IPS-18a (cell line): ENCODE results near the gene MRTFB.

Source experiments
- H3K27ac ChIP-seq: one replicate; pipeline ENCODE4 v1.5.1; 2013; ENCODE audit warnings: low read length
- H3K27me3 ChIP-seq: one replicate; pipeline ENCODE4 v1.6.1; 2013; ENCODE audit warnings: mild to moderate bottlenecking, low read length; ENCODE audit not compliant: control insufficient read depth, insufficient read depth
- H3K36me3 ChIP-seq: one replicate; pipeline ENCODE4 v1.6.1; 2013; ENCODE audit warnings: low read depth, low read length; ENCODE audit not compliant: control insufficient read depth
- H3K4me1 ChIP-seq: one replicate; pipeline ENCODE4 v1.6.1; 2013; ENCODE audit warnings: low read depth, low read length; ENCODE audit not compliant: control insufficient read depth
- H3K4me3 ChIP-seq: one replicate; pipeline ENCODE4 v1.5.1; 2013; ENCODE audit warnings: low read length
- H3K9ac ChIP-seq: one replicate; pipeline ENCODE4 v1.6.1; 2013; ENCODE audit warnings: mild to moderate bottlenecking, low read length, moderate library complexity
- H3K9me3 ChIP-seq: one replicate; pipeline ENCODE4 v1.6.1; 2013; ENCODE audit warnings: low read depth, low read length; ENCODE audit not compliant: control insufficient read depth

MRTFB gene

GRCh38 chr16:14219983-14220382 lies 148.9 kb downstream of the MRTFB start:
- H3K27me3 ChIP-seq: no peaks in the 10 kb centered on the region
- H3K36me3 ChIP-seq: peaks cover 31% of the 10 kb centered on the region
- H3K9me3 ChIP-seq: no peaks in the 10 kb centered on the region
- H3K27ac ChIP-seq: no peak overlapping the region
- no peak overlapping the region for H3K4me3 ChIP-seq
- no peaks in the 10 kb centered on the region for H3K4me1 ChIP-seq
- H3K9ac ChIP-seq: no peak overlapping the region

- no peaks in the 10 kb centered on the region for H3K9me3 ChIP-seq
- no peak overlapping the region for H3K27ac ChIP-seq
- no peaks in the 10 kb centered on the region for H3K27me3 ChIP-seq
- no peak overlapping the region for H3K9ac ChIP-seq
- H3K4me1 ChIP-seq: no peaks in the 10 kb centered on the region
- peaks cover 15% of the 10 kb centered on the region for H3K36me3 ChIP-seq
- no peak overlapping the region for H3K4me3 ChIP-seq
Observed at GRCh38 chr16:14223632-14224031, 152.5 kb downstream of the MRTFB start.

GRCh38 chr16:14225457-14225856 lies 154.3 kb downstream of the MRTFB start:
- Histone ChIP-seq H3K9ac (no peak overlapping the region), H3K36me3 (peaks cover 9% of the 10 kb centered on the region), H3K4me1 (no peaks in the 10 kb centered on the region), H3K27me3 (no peaks in the 10 kb centered on the region), H3K9me3 (no peaks in the 10 kb centered on the region), H3K4me3 (no peak overlapping the region), H3K27ac (no peak overlapping the region)

DNA sequence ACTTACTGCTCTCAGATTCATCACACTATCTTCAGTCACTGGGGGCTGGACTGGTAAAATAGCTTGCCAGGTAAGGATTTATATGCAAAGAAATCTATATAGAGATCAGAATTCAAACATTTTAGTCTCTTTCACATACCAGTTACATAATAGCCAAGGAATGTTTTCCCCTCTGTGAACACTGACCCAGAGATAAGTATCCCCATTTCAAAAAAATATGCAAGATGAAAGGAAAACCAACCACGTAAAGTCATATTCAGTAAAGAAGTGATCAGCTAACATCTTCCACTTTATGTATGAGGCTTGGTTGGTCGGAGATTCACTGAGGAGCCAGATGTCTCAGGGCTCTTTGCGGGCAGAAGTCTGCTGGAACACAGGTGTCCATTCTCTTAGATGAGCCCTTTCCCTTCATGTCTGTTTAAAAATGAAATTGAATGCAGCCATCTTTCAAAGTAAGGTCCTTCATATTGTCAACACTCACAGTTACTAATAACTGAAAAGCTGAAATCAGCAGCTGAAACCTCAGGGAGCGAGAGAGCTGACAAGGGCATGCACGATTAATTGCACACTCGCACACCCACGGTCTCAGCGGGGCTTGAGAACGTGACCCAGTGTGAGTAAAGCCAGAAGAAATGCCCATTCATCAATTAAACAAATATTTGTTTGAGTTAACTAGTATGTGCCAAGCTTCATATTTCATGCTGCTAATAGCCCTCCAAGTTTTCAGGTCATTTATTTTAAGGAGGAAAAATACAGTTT lies 161.2 kb downstream of the MRTFB start:
- Histone ChIP-seq H3K36me3 (peaks cover 17% of the 10 kb centered on the region), H3K9me3 (no peaks in the 10 kb centered on the region), H3K9ac (no peak overlapping the region), H3K4me1 (no peaks in the 10 kb centered on the region), H3K27me3 (no peaks in the 10 kb centered on the region), H3K4me3 (no peak overlapping the region), H3K27ac (no peak overlapping the region)

DNA sequence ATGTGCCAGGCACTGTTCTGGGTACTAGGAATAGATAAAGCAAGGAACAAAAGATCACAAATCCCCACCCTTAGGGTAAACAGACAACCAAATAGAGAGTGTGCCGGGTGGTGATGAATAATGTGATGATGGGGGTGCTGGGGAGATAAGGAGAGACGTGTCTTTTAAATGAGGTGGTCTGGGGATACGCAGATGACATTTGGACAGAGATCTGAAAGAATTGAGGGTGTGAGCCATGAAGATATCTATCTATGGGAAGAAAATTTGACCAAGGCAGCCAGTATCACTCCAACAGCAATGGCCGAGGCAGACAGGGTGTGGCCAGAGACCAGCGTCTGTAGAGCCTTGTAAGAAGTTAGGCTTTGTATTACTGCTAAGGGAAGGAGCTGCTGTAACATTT lies 165.3 kb downstream of the MRTFB start:
- H3K27ac ChIP-seq: no peak overlapping the region
- H3K9ac ChIP-seq: no peak overlapping the region
- peaks cover 43% of the 10 kb centered on the region for H3K36me3 ChIP-seq
- H3K4me1 ChIP-seq: no peaks in the 10 kb centered on the region
- no peaks in the 10 kb centered on the region for H3K27me3 ChIP-seq
- no peak overlapping the region for H3K4me3 ChIP-seq
- H3K9me3 ChIP-seq: no peaks in the 10 kb centered on the region

DNA sequence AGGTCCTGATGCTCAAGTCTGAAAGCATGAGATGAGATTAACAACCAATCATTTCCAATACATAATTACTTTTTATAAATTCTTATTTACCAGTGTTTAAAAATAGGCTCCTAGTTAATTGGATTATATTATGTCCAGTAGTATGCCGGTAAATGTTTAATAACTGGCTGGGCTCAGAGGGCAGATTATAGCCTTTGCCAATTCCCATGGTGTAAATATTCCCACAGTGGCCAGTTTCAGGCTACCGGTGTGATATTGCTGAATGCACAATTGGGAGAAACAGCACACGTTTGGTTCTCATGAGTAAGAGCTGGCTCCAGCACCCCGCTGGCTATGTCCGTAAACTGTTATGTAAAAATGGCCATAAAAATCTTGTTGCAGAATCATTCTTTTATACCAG lies 167.6 kb downstream of the MRTFB start:
- no peaks in the 10 kb centered on the region for H3K9me3 ChIP-seq
- H3K9ac ChIP-seq: no peak overlapping the region
- peaks cover 46% of the 10 kb centered on the region for H3K36me3 ChIP-seq
- H3K4me1 ChIP-seq: no peaks in the 10 kb centered on the region
- H3K4me3 ChIP-seq: no peak overlapping the region
- H3K27ac ChIP-seq: no peak overlapping the region
- H3K27me3 ChIP-seq: no peaks in the 10 kb centered on the region

DNA sequence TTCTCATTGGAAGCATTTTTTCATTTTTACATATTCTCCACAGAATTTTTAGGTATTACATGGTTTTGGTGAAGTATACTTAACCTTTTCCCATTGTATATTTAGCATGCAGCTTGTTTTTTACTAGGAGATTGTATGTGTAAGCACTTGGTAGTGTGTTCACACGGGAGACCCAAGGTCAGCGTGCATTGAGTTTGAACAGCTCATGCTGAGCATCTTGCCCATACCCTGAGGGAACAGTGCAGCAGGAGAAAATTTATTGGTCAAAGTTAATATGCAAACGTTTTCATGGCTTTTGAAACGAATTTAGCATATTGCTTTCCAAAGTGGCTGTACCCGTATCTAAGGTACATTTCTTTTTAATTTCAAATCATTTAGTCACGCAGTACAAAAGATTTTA lies 168.7 kb downstream of the MRTFB start:
- Histone ChIP-seq H3K36me3 (peaks cover 43% of the 10 kb centered on the region), H3K27me3 (no peaks in the 10 kb centered on the region), H3K9ac (no peak overlapping the region), H3K9me3 (no peaks in the 10 kb centered on the region), H3K4me1 (no peaks in the 10 kb centered on the region), H3K4me3 (no peak overlapping the region), H3K27ac (no peak overlapping the region)

DNA sequence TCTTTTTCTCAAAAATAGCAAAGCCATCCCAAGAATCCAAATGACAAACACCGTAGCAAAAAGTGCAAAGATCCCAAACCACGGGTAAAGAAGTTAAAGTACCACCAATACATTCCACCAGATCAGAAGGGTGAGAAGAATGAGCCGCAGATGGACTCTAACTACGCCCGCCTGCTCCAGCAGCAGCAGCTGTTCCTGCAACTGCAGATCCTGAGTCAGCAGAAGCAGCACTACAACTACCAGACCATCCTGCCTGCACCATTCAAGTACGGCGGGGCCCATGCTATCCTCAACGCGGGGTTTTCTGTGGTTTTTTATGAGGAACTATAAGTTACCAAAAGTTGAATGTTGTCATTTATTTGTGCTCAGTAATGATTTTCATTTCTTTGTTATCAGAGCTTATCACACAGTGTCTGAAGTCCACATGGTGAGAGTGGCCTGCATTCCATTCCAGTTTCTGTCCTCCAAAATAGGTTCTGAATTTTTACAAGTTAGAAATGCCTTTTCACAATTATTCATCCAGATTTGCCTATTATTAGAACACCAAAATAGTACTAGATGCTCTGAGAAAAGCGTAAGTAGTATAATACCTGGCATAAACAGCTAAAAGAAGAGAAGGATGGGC lies 169.2 kb downstream of the MRTFB start:
- Histone ChIP-seq H3K36me3 (peaks cover 38% of the 10 kb centered on the region), H3K9me3 (no peaks in the 10 kb centered on the region), H3K4me3 (no peak overlapping the region), H3K27me3 (no peaks in the 10 kb centered on the region), H3K9ac (no peak overlapping the region), H3K4me1 (no peaks in the 10 kb centered on the region), H3K27ac (no peak overlapping the region)

GRCh38 chr16:14240964-14241363 lies 169.8 kb downstream of the MRTFB start:
- Histone ChIP-seq H3K36me3 (peaks cover 45% of the 10 kb centered on the region), H3K27me3 (no peaks in the 10 kb centered on the region), H3K4me3 (no peak overlapping the region), H3K9ac (no peak overlapping the region), H3K27ac (no peak overlapping the region), H3K4me1 (no peaks in the 10 kb centered on the region), H3K9me3 (no peaks in the 10 kb centered on the region)

- H3K4me3 ChIP-seq: no peak overlapping the region
- no peaks in the 10 kb centered on the region for H3K4me1 ChIP-seq
- no peaks in the 10 kb centered on the region for H3K9me3 ChIP-seq
- H3K9ac ChIP-seq: no peak overlapping the region
- peaks cover 49% of the 10 kb centered on the region for H3K36me3 ChIP-seq
- H3K27me3 ChIP-seq: no peaks in the 10 kb centered on the region
- no peak overlapping the region for H3K27ac ChIP-seq
Observed at GRCh38 chr16:14241631-14242030, 170.5 kb downstream of the MRTFB start.

DNA sequence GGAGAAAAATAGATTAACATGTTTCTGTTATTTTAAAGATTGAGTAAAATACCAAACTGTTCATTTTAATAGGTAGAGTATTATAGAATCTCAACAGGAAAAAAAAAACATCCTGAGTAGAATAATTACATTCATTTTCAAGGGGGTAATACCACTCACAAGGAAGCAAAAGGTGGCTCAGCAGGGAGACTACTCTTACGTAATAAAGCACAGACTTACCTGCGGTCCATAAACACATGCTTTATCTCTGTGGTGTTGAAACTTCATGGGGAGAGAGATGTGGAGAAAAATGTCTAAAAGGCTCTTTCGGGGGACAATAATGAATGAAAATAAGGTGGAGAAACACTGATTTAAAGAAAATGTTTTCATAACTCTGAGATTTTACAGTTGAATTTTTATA lies 171.7 kb downstream of the MRTFB start:
- H3K9ac ChIP-seq: no peak overlapping the region
- no peaks in the 10 kb centered on the region for H3K27me3 ChIP-seq
- H3K27ac ChIP-seq: no peak overlapping the region
- peaks cover 60% of the 10 kb centered on the region for H3K36me3 ChIP-seq
- no peak overlapping the region for H3K4me3 ChIP-seq
- H3K4me1 ChIP-seq: no peaks in the 10 kb centered on the region
- H3K9me3 ChIP-seq: no peaks in the 10 kb centered on the region
